Activated gamma-delta T cell (primary cell): Measurements from ENCODE around the gene ALDH3B2.

ENCODE experiments used
- DNase-seq: peaks from one replicate; lab custom pipeline; 2025; lab: John Stamatoyannopoulos, UW

Gene ALDH3B2

DNA sequence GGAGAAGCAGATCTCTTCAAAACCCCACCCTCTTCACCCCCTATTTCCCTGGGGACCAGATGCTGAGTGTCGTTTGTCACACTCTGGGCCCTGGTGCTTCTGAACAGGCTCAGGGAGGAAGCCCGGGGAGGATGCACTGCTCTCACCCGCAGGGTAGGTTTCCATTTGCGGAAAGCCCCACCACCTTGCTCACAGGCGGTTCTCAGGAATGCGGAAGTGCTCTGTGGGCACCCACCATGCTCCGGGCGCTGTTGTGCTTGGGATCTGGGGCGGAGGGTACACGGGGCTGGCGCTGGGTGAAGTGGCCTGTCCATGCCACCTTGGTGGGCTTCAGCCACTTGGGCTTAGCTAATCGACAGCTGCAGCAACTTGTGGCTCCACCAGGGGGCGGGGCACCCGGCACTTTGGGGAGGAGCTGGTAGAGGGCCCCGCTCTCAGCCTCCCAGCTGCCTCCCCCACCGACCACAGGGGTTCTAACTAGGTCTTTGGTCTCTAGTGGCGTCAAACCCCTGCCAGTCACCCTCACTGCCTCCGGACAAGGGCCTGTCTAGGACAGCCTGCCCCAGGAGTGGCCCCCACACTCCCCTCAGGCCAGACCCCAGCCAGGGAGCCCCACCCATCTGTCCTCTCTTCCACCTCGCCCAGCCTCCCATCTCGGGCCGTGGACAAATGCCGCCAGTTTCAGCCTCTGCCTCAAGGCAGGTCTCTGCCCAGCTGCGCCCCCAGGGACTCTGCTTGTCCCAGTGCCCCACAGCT is 60.3 kb downstream of the ALDH3B2 start:
- peak; percentile 55 for DNase-seq

DNA sequence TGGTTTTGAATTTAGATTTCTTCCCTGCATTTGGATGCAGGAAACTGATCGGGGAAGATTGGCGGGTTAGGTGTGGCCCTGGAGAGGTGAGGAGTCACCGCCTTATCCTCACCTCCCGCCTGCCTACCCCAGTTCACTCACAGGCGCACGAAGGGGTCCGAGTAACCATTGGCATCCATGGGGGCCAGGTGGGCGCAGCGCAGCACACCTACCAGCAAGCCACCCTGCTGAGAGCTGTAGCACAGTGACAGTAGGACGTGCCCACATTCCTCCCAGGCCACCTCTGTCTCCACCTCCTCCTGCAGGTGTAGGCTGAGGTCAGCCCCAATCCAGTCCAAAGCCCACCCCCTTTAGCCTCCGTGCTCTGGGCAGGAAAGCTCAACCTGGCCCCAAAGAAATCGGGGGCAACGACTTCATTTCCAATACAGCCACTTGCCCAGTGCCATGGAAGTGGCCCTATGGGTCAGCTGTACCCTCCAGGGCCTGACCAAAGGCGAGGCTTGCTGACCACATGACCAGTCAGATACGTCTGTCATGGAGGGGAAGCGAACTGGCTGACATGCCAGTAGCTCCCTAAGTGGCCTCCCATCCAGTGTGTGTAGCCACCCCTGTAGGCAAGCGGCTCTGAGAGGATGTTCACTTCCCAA is 61.0 kb downstream of the ALDH3B2 start:
- no peak for DNase-seq

DNA sequence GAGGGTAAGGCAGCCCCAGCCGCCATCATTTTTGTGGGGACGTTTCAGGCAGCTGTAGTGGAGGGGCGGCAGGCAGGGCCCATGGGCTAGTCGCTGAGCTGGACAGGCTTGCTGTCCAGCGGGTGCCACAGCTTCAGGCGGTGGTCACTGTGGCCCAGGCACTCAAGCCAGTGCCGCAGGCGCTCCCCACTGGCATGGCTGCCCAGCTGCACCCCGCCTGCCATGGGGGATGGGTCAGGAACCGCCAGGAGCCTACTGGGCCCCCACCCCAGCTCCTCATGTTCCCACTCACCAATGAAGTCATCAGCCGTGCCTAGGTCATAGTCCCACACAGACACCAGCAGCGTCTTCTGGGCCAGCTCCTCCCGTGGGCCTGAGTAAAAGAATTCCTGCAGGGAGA is 61.7 kb downstream of the ALDH3B2 start:
- DNase-seq, result no peak
